ENCODE measurements around the gene SNX10. TPM values are rescaled to one million over a fixed set of nuclear protein-coding genes. Genes with fewer than 3 reads are reported as not detected.

SNX10 gene
- total RNA-seq, 2 experiments from 2014 or later = 43.1 to 44.1 TPM

DNA sequence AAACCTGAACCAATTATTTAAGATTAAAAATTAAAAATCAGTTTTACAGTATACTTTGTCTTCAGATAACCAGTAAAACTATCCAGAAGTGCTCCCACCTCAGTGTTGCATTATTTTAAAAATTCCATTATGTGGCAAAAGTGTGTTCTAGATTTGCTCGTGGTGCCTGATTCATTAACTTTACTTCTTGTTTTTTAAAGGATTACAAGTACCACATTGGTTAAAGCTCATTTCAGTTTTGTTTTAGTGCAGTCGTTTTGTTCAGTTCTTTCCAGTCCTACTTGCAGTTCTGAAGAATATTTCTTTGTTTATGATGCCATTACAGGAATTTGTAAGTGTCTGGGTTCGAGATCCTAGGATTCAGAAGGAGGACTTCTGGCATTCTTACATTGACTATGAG is 69.0 kb downstream of the SNX10 start:
- CTCF ChIA-PET = interaction anchor here (0.6 to 8.6 kb wide), 5 partner anchors 9 to 466 kb away, joined by 3 to 87 read pairs (median 5); no protein-coding TSS in a partner anchor
- peaks cover 7% of the 10 kb centered on the region for H3K4me1 Mint-ChIP-seq (ENCODE audit: low read depth)
- intact Hi-C loops (cut with micrococcal nuclease) = no loop called here
- H3K9me3 Mint-ChIP-seq = no peaks in the 10 kb centered on the region
- no peak overlapping the region for H3K27ac Mint-ChIP-seq
- peaks cover 7% of the 10 kb centered on the region for H3K36me3 Mint-ChIP-seq
- DNase-seq = no peak
- no peak overlapping the region for H3K4me3 Mint-ChIP-seq
- POLR2A ChIA-PET = no interaction called here
- H3K27me3 Mint-ChIP-seq = no peaks in the 10 kb centered on the region

DNA sequence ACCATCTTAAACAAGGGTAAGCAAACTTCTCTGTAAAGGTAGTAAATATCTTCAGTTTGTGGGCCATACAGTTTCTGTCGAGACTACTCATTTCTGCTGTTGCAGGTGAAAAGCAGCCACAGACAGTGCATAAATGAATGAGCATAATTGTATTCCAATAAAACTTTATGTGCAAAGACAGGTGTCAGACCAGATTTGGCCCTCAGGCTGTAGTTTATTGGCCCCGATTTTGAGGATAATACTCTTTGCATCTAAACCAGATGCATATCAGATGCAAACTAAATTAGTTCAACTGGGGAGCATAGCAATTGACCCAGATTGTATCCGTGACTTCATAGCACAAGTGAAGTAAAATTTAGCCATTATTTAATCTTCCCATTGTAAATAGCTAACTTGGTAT is 70.0 kb downstream of the SNX10 start:
- peaks cover 7% of the 10 kb centered on the region for H3K4me1 Mint-ChIP-seq (ENCODE audit: low read depth)
- no peak overlapping the region for H3K4me3 Mint-ChIP-seq
- intact Hi-C loops (cut with micrococcal nuclease) = no loop called here
- DNase-seq = no peak
- peaks cover 7% of the 10 kb centered on the region for H3K36me3 Mint-ChIP-seq
- H3K27ac Mint-ChIP-seq = no peak overlapping the region
- ChIA-PET POLR2A (no interaction called here), CTCF (interaction anchor here (6.4 to 8.6 kb wide), 2 partner anchors 271 to 467 kb away, joined by 87 to 100 read pairs; no protein-coding TSS in a partner anchor)
- no peaks in the 10 kb centered on the region for H3K27me3 Mint-ChIP-seq
- no peaks in the 10 kb centered on the region for H3K9me3 Mint-ChIP-seq

DNA sequence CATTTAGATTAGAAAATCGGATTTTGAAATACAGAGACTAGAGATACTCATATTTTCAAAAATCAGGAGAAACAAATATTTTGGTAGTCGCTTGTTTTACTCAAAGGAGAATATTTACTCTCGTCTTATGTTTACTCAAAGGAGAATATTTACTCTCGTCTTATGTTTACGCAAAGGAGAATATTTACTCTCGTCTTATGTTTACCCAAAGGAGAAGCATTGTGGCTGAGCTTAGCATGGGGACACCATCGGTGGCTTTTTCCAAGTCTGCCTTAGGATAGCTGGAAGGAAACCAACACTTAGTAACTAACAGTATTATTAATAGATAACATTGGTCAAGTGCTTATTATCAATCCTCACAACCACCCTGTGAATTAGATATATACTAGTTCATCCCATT is 71.8 kb downstream of the SNX10 start:
- Mint-ChIP-seq H3K36me3 (peaks cover 13% of the 10 kb centered on the region), H3K27ac (no peak overlapping the region), H3K27me3 (no peaks in the 10 kb centered on the region), H3K9me3 (no peaks in the 10 kb centered on the region), H3K4me1 (ENCODE audit: low read depth) (peaks cover 7% of the 10 kb centered on the region), H3K4me3 (no peak overlapping the region)
- ChIA-PET POLR2A (no interaction called here), CTCF (interaction anchor here (0.7 to 8.6 kb wide), 6 partner anchors 11 to 469 kb away, joined by 3 to 100 read pairs (median 26); no protein-coding TSS in a partner anchor)
- no peak for DNase-seq
- intact Hi-C loops (cut with micrococcal nuclease) = no loop called here

DNA sequence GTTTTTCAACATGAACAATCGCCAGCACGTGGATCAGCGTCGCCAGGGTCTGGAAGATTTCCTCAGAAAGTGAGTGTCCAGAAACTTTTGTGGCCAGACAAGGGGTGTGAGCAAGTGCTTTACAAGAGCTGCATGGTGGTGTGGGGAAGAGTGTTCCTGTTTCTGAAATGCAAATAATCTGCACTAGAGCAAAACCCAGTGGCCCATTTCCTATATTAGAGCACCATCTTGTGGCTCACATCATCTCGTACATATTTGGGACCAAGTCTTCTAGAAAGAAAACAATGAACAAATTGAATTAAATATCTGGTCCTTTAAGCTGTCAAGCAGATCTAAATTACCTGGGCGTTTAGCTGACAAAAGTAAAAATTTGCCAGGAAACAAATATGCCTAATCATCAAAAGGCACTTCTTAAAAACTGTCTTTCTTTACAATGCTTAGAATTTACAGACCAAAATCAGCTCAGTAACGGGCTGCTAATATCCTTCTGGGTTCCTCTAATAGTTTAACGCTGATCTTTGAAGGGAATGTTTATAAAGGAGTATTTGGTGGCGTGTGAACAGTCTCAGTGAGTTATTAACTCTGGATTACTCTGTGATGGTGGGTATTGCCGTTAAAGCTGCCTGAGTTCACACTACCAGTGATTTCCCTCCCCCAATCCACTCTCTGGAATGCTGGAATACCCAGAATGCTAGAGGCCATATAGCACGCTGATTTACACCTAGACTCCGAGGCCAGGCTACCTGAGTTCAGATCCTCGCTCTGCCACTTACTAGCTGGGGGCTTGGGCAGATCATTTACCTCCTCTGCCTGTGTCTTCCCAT is 73.6 kb downstream of the SNX10 start:
- Mint-ChIP-seq H3K9me3 (no peaks in the 10 kb centered on the region), H3K4me3 (no peak overlapping the region), H3K36me3 (peaks cover 15% of the 10 kb centered on the region), H3K27me3 (no peaks in the 10 kb centered on the region), H3K27ac (peak overlapping the region; percentile 31), H3K4me1 (ENCODE audit: low read depth) (peaks cover 12% of the 10 kb centered on the region)
- DNase-seq = peak; percentile 51
- POLR2A ChIA-PET = interaction anchor here (0.5 kb wide), 1 partner anchor 157 kb away, joined by 4 read pairs; no protein-coding TSS in a partner anchor
- intact Hi-C loops (cut with micrococcal nuclease) = loop anchor here (1.0 to 5.0 kb wide), 3 partner anchors 72 to 288 kb away; no protein-coding TSS in a partner anchor
- CTCF ChIA-PET = interaction anchor here (0.6 to 8.6 kb wide), 46 partner anchors 9 to 809 kb away, joined by 3 to 100 read pairs (median 4); partner anchors contain the start of genes CBX3, HOXA10 and SNX10

DNA sequence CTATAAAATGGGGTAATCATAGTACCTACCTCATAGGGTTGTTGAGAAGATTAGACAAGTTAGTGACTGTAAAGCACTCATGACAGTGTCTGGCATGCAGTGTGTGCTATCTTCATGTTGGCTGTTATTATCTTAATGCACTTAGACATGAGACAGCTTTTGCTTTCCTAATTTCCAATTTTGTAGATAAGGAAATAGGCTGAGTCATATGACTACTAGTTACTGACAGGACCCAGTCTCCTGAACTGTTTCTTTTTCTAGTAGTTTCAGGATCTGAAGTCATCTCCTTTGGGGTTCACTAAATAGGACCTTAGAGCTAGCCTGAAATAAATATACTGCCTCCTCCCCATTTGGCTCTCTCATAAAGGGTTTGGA is 74.2 kb downstream of the SNX10 start:
- no peak overlapping the region for H3K27ac Mint-ChIP-seq
- intact Hi-C loops (cut with micrococcal nuclease) = loop anchor here (1.0 to 5.0 kb wide), 3 partner anchors 73 to 289 kb away; no protein-coding TSS in a partner anchor
- peaks cover 15% of the 10 kb centered on the region for H3K36me3 Mint-ChIP-seq
- H3K4me1 Mint-ChIP-seq (ENCODE audit: low read depth) = peaks cover 8% of the 10 kb centered on the region
- POLR2A ChIA-PET = no interaction called here
- no peaks in the 10 kb centered on the region for H3K9me3 Mint-ChIP-seq
- H3K4me3 Mint-ChIP-seq = no peak overlapping the region
- H3K27me3 Mint-ChIP-seq = no peaks in the 10 kb centered on the region
- CTCF ChIA-PET = interaction anchor here (0.7 to 8.6 kb wide), 37 partner anchors 9 to 795 kb away, joined by 3 to 100 read pairs (median 5); partner anchors contain the start of gene SNX10
- DNase-seq = no peak

DNA sequence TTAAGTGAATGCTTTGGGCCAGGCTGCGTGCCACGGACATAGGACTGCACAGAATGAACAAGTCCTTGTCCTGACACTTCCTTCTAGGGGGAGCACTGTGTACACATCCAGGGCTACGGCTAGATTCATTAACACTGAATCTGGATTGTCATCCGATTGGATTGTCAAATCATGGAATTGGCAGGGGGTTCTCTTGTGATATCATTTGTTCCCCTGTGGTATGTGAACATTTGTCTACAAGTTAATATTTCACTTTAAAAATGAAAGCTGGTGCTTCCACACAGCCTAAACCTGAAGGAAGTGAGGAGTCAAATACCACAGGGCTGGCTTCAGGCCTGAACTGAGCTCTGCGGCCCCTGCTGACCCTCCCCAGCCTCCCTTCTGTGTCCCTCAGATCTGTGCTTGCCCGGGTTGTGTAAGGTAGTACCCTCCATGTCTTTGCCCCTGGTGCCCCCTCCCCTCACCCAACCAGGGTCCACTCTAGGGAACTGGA is 75.6 kb downstream of the SNX10 start:
- Mint-ChIP-seq H3K27ac (no peak overlapping the region), H3K27me3 (no peaks in the 10 kb centered on the region), H3K4me3 (no peak overlapping the region), H3K4me1 (ENCODE audit: low read depth) (peaks cover 8% of the 10 kb centered on the region), H3K36me3 (peaks cover 20% of the 10 kb centered on the region), H3K9me3 (no peaks in the 10 kb centered on the region)
- intact Hi-C loops (cut with micrococcal nuclease) = loop anchor here (5.0 kb wide), 1 partner anchor 290 kb away; no protein-coding TSS in a partner anchor
- POLR2A ChIA-PET = no interaction called here
- DNase-seq = no peak
- CTCF ChIA-PET = interaction anchor here (2.8 to 8.6 kb wide), 3 partner anchors 277 to 794 kb away, joined by 8 to 100 read pairs (median 87); no protein-coding TSS in a partner anchor

DNA sequence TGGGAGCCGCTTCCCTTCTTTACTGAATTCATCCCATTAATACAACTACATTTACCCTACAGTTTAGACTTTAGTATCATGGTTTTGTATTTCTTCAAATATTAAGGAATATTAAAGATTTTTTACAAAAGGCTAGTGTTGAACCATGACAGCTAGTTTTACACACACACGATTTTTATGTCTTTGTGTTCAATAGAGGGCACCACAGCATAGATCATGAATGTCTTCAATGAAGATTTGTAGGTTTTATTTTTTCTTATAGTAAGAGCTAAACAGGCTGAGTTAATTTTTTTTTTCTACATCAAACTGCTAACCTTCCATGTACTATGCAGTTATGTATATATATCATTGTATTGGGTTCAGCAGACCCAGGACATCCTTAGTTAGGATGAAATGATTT is 76.9 kb downstream of the SNX10 start:
- no peaks in the 10 kb centered on the region for H3K9me3 Mint-ChIP-seq
- H3K36me3 Mint-ChIP-seq = peaks cover 28% of the 10 kb centered on the region
- peaks cover 8% of the 10 kb centered on the region for H3K4me1 Mint-ChIP-seq (ENCODE audit: low read depth)
- intact Hi-C loops (cut with micrococcal nuclease) = loop anchor here (2.0 to 5.0 kb wide), 3 partner anchors 132 to 476 kb away; no protein-coding TSS in a partner anchor
- H3K27me3 Mint-ChIP-seq = no peaks in the 10 kb centered on the region
- no peak overlapping the region for H3K27ac Mint-ChIP-seq
- no peak for DNase-seq
- POLR2A ChIA-PET = no interaction called here
- CTCF ChIA-PET = interaction anchor here (0.6 to 2.9 kb wide), 21 partner anchors 10 to 1514 kb away, joined by 3 to 48 read pairs (median 9); no protein-coding TSS in a partner anchor
- H3K4me3 Mint-ChIP-seq = no peak overlapping the region

DNA sequence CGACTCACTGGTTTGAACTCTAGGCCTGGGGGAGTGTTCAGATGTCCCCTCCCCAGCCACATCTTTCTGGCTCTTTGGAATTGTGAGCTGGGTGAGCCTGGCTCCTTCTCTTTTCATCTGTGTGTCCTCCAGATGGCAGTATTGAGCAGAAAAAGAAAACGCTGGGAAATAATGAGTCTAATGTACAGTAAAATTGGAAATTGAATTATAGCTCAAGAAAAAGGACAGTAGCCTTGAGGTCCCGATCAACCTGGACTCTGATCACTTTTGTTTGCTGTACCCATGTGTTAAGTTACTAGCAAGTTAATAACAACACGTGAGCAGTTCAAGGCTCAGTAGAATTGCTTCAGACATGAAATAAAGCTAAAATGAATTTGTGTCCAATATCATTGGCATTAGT is 77.9 kb downstream of the SNX10 start:
- ChIA-PET POLR2A (no interaction called here), CTCF (interaction anchor here (0.5 to 2.9 kb wide), 64 partner anchors 9 to 810 kb away, joined by 3 to 48 read pairs (median 4); partner anchors contain the start of genes CBX3 and HNRNPA2B1)
- peak; percentile 27 for DNase-seq
- H3K36me3 Mint-ChIP-seq = peaks cover 34% of the 10 kb centered on the region
- intact Hi-C loops (cut with micrococcal nuclease) = loop anchor here (1.0 to 5.0 kb wide), 5 partner anchors 131 to 792 kb away; no protein-coding TSS in a partner anchor
- no peak overlapping the region for H3K4me3 Mint-ChIP-seq
- no peaks in the 10 kb centered on the region for H3K9me3 Mint-ChIP-seq
- peaks cover 6% of the 10 kb centered on the region for H3K27me3 Mint-ChIP-seq
- peaks cover 8% of the 10 kb centered on the region for H3K4me1 Mint-ChIP-seq (ENCODE audit: low read depth)
- H3K27ac Mint-ChIP-seq = no peak overlapping the region

DNA sequence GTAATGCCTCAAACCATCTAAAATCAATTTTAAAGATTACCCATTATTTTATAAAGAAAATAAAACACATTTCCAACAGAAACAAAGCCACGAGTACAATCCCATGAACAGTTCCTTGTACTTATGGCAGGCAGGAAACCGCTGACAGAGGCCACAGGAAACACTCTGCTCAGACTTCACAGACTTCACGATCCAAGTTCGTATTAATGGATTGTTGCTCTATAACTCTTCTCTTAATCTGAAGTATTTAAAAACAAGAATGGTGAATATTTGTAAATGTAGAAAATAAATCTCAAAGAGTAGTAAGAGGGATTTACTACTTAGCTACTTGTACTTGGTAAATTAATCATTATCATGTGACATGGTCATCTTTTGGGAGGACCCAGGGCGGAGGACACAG is 78.3 kb downstream of the SNX10 start:
- peaks cover 5% of the 10 kb centered on the region for H3K4me1 Mint-ChIP-seq (ENCODE audit: low read depth)
- ChIA-PET CTCF (interaction anchor here (0.5 to 2.9 kb wide), 60 partner anchors 8 to 809 kb away, joined by 3 to 48 read pairs (median 4); partner anchors contain the start of genes CBX3 and HNRNPA2B1), POLR2A (no interaction called here)
- H3K36me3 Mint-ChIP-seq = peaks cover 35% of the 10 kb centered on the region
- H3K4me3 Mint-ChIP-seq = no peak overlapping the region
- intact Hi-C loops (cut with micrococcal nuclease) = no loop called here
- no peak overlapping the region for H3K27ac Mint-ChIP-seq
- DNase-seq = no peak
- no peaks in the 10 kb centered on the region for H3K9me3 Mint-ChIP-seq
- H3K27me3 Mint-ChIP-seq = peaks cover 8% of the 10 kb centered on the region

DNA sequence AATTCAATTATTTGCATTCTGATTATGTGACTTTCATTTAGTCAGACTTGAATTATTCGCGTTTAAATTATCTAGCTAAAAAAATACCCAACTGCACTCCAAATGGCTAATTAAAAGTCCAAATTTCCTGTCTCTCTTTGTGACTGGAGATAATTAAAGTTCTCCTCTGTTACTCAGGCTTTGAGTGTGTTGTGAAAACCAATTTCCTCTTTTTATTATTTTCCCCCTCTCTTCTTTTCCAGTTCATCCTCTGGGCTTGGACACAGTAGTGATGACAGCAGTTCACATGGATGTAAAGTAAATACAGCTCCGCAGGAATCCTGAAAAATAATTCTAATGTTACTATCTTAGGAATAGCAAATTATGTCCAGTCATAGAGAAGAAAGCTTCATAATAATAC is 80.6 kb downstream of the SNX10 start:
- no peak overlapping the region for H3K27ac Mint-ChIP-seq
- POLR2A ChIA-PET = no interaction called here

DNA sequence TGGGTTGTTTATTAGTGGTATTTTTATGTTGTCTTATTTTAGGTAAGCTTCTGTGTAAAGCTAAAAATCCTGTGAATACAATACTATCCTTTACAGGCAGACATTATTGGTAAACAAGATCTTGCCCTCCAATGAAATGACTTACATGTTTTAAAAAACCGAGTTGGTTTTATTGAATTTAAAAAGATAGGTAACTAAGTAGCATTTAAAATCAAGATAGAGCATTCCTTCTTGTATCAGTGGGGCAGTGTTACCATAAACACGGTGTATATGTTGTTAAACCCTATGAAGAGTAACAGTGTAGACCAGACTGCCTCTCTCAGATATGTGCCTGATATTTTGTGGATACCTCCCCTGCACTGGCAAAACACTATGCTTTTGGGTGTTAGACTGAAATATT is 81.0 kb downstream of the SNX10 start:
- no peak overlapping the region for H3K27ac Mint-ChIP-seq
- intact Hi-C loops (cut with micrococcal nuclease) = no loop called here
- H3K4me3 Mint-ChIP-seq = no peak overlapping the region
- ChIA-PET POLR2A (no interaction called here), CTCF (interaction anchor here (0.9 to 2.5 kb wide), 7 partner anchors 128 to 789 kb away, joined by 3 to 12 read pairs (median 3); no protein-coding TSS in a partner anchor)
- peaks cover 25% of the 10 kb centered on the region for H3K36me3 Mint-ChIP-seq
- H3K4me1 Mint-ChIP-seq (ENCODE audit: low read depth) = peaks cover 5% of the 10 kb centered on the region
- no peaks in the 10 kb centered on the region for H3K9me3 Mint-ChIP-seq
- peaks cover 16% of the 10 kb centered on the region for H3K27me3 Mint-ChIP-seq
- no peak for DNase-seq

More for the DNA sequence above, 80.6 kb downstream of the SNX10 start:
- H3K4me1 Mint-ChIP-seq (ENCODE audit: low read depth) = peaks cover 5% of the 10 kb centered on the region
- no peak for DNase-seq
- CTCF ChIA-PET = interaction anchor here (0.9 to 2.5 kb wide), 7 partner anchors 128 to 789 kb away, joined by 3 to 12 read pairs (median 3); no protein-coding TSS in a partner anchor
- H3K36me3 Mint-ChIP-seq = peaks cover 27% of the 10 kb centered on the region
- peaks cover 13% of the 10 kb centered on the region for H3K27me3 Mint-ChIP-seq
- H3K4me3 Mint-ChIP-seq = no peak overlapping the region
- H3K9me3 Mint-ChIP-seq = no peaks in the 10 kb centered on the region
- intact Hi-C loops (cut with micrococcal nuclease) = no loop called here

Measured in activated CD4-positive, alpha-beta memory T cell treated with anti-CD3 and anti-CD28 coated beads for 36 hours (primary cell).